ENCODE results near the gene ZC3H12C. TPM values are rescaled to one million over a fixed set of nuclear protein-coding genes. Genes with fewer than 3 reads are reported as not detected.
A peak's percentile ranks its signal among the peaks of the same experiment; 100 is the strongest.

ZC3H12C gene
- polyA plus RNA-seq, 12 donors = 9.0 to 13.1 (median 9.5) TPM; not detected in 1

- DNase-seq = no peak
These were observed 17.4 kb upstream of the ZC3H12C start for GRCh38 chr11:110075847-110076208.

- DNase-seq = no peak
These were observed 16.7 kb upstream of the ZC3H12C start for GRCh38 chr11:110076371-110076965.

- no peak for DNase-seq
These were observed 15.8 kb upstream of the ZC3H12C start for GRCh38 chr11:110077346-110077745.

- DNase-seq = no peak
These were observed 15.3 kb upstream of the ZC3H12C start for GRCh38 chr11:110077831-110078325.

- no peak for DNase-seq
These were observed 14.2 kb upstream of the ZC3H12C start for GRCh38 chr11:110078923-110079544.

- DNase-seq = no peak
These were observed 13.5 kb upstream of the ZC3H12C start for GRCh38 chr11:110079726-110080125.

- no peak for DNase-seq
These were observed 11.5 kb upstream of the ZC3H12C start for GRCh38 chr11:110081462-110082376.

GRCh38 chr11:110082899-110083298 is 10.3 kb upstream of the ZC3H12C start:
- no peak for DNase-seq

GRCh38 chr11:110085255-110085838 is 7.8 kb upstream of the ZC3H12C start:
- DNase-seq = no peak

GRCh38 chr11:110086892-110087309 is 6.3 kb upstream of the ZC3H12C start:
- DNase-seq = no peak

GRCh38 chr11:110087812-110088534 is 5.2 kb upstream of the ZC3H12C start:
- DNase-seq = no peak

GRCh38 chr11:110088535-110089344 is 4.5 kb upstream of the ZC3H12C start:
- DNase-seq = no peak

- no peak for DNase-seq
These were observed 3.4 kb upstream of the ZC3H12C start for GRCh38 chr11:110089617-110090282.

GRCh38 chr11:110090466-110091026 is 2.6 kb upstream of the ZC3H12C start:
- no peak for DNase-seq

GRCh38 chr11:110092111-110092514 is 1.1 kb upstream of the ZC3H12C start:
- DNase-seq = no peak

GRCh38 chr11:110093407-110094297 is 460 bp downstream of the ZC3H12C start:
- DNase-seq = peak; percentile 85

- no peak for DNase-seq
These were observed 1.4 kb downstream of the ZC3H12C start for GRCh38 chr11:110094298-110095285.

Data from muscle of arm (tissue), 12 donors.